Measurements from ENCODE around the gene ATP7B. TPM values are rescaled to one million over a fixed set of nuclear protein-coding genes. Genes with fewer than 3 reads are reported as not detected.

Gene ATP7B
- polyA plus RNA-seq, 3 donors = 0.39 to 0.44 TPM; not detected in 1

DNA sequence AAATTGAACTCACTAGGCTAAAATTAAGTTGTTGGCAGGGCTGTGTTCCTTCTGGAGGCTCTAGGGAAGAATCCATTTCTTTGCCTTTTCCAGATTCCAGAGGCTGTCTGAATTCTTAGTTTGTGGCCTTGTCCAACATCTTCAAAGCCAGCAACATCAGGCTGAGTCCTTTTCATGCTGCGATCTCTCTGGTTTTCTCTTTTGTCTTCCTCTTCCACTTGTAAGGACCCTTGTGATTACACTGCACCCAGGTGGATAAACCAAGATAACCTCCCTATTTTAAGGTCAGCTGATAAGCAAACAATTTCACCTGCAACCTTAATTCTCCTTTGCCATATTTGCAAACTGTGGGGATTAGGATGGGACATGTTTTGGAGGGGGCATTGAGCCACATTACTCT, 24.8 kb upstream of the ATP7B start:
- H3K36me3 Mint-ChIP-seq = peaks cover 0 to 3% of the 10 kb centered on the region in 2 donors
- Histone ChIP-seq H2AFZ (ENCODE audit: insufficient read depth, low read depth, low read length, poor library complexity, severe bottlenecking) (no peak overlapping the region), H3K27me3 (ENCODE audit: control insufficient read depth in 2 of 2, insufficient read depth in 2 of 2, low read length in 2 of 2) (no peaks in the 10 kb centered on the region), H3K9me3 (replicated peaks in 1 of 2; ENCODE audit: control insufficient read depth in 1 of 2, insufficient read depth in 1 of 2, low read length in 2 of 2) (no peaks in the 10 kb centered on the region), H3K79me2 (ENCODE audit: insufficient read depth, low read length) (no peaks in the 10 kb centered on the region), H3K4me1 (ENCODE audit: control insufficient read depth in 1 of 2, insufficient read depth in 2 of 2, low read length in 2 of 2) (no peaks in the 10 kb centered on the region), H3K27ac (ENCODE audit: low read depth in 1 of 2, low read length in 2 of 2) (no peak overlapping the region), H3K36me3 (replicated peaks in 1 of 2; ENCODE audit: control insufficient read depth in 1 of 2, insufficient read depth in 2 of 2, low read length in 2 of 2) (no peaks in the 10 kb centered on the region), H4K20me1 (ENCODE audit: insufficient read depth, low read length) (no peaks in the 10 kb centered on the region), H3K9ac (ENCODE audit: insufficient read depth, low read length, poor library complexity, severe bottlenecking) (no peak overlapping the region), H3K4me2 (replicated peaks; ENCODE audit: extremely low read depth, low read length, poor library complexity, severe bottlenecking) (no peak overlapping the region), H3K4me3 (replicated peaks in 1 of 3; ENCODE audit: low read depth in 2 of 3, low read length in 3 of 3) (no peak overlapping the region)
- H3K4me3 Mint-ChIP-seq = no peak overlapping the region
- peaks cover 0 to 1% (median 0%) of the 10 kb centered on the region in 3 donors for H3K27me3 Mint-ChIP-seq (ENCODE audit: low read depth in 3 of 3)
- 100% methylated on average over 1 of the region's 1 CpG for WGBS (ENCODE audit: insufficient coverage)
- no peak for DNase-seq
- peaks cover 0 to 5% (median 2%) of the 10 kb centered on the region in 7 donors for H3K9me3 Mint-ChIP-seq
- intact Hi-C loops (cut with micrococcal nuclease) = no loop called here
- H3K27ac Mint-ChIP-seq = no peak overlapping the region
- TF ChIP-seq, protein P1, sequence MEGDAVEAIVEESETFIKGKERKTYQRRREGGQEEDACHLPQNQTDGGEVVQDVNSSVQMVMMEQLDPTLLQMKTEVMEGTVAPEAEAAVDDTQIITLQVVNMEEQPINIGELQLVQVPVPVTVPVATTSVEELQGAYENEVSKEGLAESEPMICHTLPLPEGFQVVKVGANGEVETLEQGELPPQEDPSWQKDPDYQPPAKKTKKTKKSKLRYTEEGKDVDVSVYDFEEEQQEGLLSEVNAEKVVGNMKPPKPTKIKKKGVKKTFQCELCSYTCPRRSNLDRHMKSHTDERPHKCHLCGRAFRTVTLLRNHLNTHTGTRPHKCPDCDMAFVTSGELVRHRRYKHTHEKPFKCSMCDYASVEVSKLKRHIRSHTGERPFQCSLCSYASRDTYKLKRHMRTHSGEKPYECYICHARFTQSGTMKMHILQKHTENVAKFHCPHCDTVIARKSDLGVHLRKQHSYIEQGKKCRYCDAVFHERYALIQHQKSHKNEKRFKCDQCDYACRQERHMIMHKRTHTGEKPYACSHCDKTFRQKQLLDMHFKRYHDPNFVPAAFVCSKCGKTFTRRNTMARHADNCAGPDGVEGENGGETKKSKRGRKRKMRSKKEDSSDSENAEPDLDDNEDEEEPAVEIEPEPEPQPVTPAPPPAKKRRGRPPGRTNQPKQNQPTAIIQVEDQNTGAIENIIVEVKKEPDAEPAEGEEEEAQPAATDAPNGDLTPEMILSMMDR (IDR thresholded peaks at IDR 0.05) = no peak
- H3K4me1 Mint-ChIP-seq = no peaks in the 10 kb centered on the region

DNA sequence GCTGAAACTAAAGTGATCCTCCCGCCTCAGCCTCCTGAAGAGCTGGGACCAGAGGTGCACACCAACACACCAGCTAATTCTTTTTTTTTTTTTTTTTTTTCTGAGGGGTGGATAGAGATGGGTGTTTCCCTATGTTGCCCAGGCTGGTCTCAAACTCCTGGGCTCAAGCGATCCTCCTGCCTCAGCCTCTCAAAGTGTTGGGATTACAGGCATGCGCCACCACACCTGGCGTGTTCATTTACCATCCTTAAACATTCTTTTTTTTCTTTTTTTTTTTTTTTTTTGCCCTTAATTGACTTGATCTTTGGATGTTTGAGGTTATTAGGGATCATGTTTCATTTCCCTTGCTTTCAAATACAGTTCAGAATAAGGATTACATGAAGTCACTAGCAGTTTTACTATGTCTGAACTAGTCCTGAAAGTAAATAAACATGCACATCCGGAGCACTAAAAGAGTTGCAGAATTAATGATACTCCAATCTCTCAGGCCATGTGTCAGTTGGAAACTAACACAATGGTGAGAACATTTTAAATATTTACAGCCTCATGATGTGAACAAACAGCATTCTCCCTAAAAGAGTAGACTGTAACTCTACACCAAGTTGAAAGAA, 23.5 kb upstream of the ATP7B start:
- H3K27ac Mint-ChIP-seq = no peak overlapping the region

More for the DNA sequence above, 23.5 kb upstream of the ATP7B start:
- peaks cover 4 to 5% of the 10 kb centered on the region in 2 donors for H3K36me3 Mint-ChIP-seq
- no peak overlapping the region for H3K4me2 ChIP-seq (replicated peaks; ENCODE audit: extremely low read depth, low read length, poor library complexity, severe bottlenecking)
- H3K4me3 ChIP-seq (replicated peaks in 1 of 3; ENCODE audit: low read depth in 2 of 3, low read length in 3 of 3) = no peak overlapping the region
- no peaks in the 10 kb centered on the region for H3K36me3 ChIP-seq (replicated peaks in 1 of 2; ENCODE audit: control insufficient read depth in 1 of 2, insufficient read depth in 2 of 2, low read length in 2 of 2)
- TF ChIP-seq, protein P1 (IDR thresholded peaks at IDR 0.05) = no peak
- H3K9me3 ChIP-seq (replicated peaks in 1 of 2; ENCODE audit: control insufficient read depth in 1 of 2, insufficient read depth in 1 of 2, low read length in 2 of 2) = peaks cover 0 to 3% of the 10 kb centered on the region in 2 donors
- no peaks in the 10 kb centered on the region for H3K4me1 Mint-ChIP-seq
- no peak overlapping the region for H3K9ac ChIP-seq (ENCODE audit: insufficient read depth, low read length, poor library complexity, severe bottlenecking)
- intact Hi-C loops (cut with micrococcal nuclease) = no loop called here
- H3K9me3 Mint-ChIP-seq = peaks cover 0 to 8% (median 5%) of the 10 kb centered on the region in 7 donors
- H3K79me2 ChIP-seq (ENCODE audit: insufficient read depth, low read length) = no peaks in the 10 kb centered on the region
- H2AFZ ChIP-seq (ENCODE audit: insufficient read depth, low read depth, low read length, poor library complexity, severe bottlenecking) = no peak overlapping the region
- no peak overlapping the region for H3K27ac ChIP-seq (ENCODE audit: low read depth in 1 of 2, low read length in 2 of 2)
- no peak for DNase-seq
- no CpG with 5 or more reads among the region's 5 CpGs for WGBS (ENCODE audit: insufficient coverage)
- H4K20me1 ChIP-seq (ENCODE audit: insufficient read depth, low read length) = no peaks in the 10 kb centered on the region
- peaks cover 0 to 1% (median 0%) of the 10 kb centered on the region in 3 donors for H3K27me3 Mint-ChIP-seq (ENCODE audit: low read depth in 3 of 3)
- no peak overlapping the region for H3K4me3 Mint-ChIP-seq
- no peaks in the 10 kb centered on the region for H3K27me3 ChIP-seq (ENCODE audit: control insufficient read depth in 2 of 2, insufficient read depth in 2 of 2, low read length in 2 of 2)
- H3K4me1 ChIP-seq (ENCODE audit: control insufficient read depth in 1 of 2, insufficient read depth in 2 of 2, low read length in 2 of 2) = no peaks in the 10 kb centered on the region
